NCI-H187 treated with DMSO at 0.1 percent for 48 hours (cell line): ENCODE measurements around the gene MED12L.

Source experiments
- DNase-seq: peaks from one replicate; lab custom pipeline; 2025; lab: John Stamatoyannopoulos, UW

Gene MED12L

GRCh38 chr3:151182349-151183079 is 97.0 kb downstream of the MED12L start:
- no peak for DNase-seq

GRCh38 chr3:151183265-151183671 is 97.8 kb downstream of the MED12L start:
- DNase-seq, result no peak

- DNase-seq, result no peak
Measured at GRCh38 chr3:151191095-151191494, 105.6 kb downstream of the MED12L start.

- no peak for DNase-seq
Measured at GRCh38 chr3:151192545-151192944, 107.1 kb downstream of the MED12L start.

- no peak for DNase-seq
Measured at GRCh38 chr3:151195826-151196225, 110.4 kb downstream of the MED12L start.

GRCh38 chr3:151196434-151196833 is 111.0 kb downstream of the MED12L start:
- DNase-seq, result no peak

- DNase-seq, result no peak
Measured at GRCh38 chr3:151197228-151197627, 111.8 kb downstream of the MED12L start.

GRCh38 chr3:151197981-151198767 is 112.7 kb downstream of the MED12L start:
- DNase-seq, result no peak

GRCh38 chr3:151198849-151199248 is 113.4 kb downstream of the MED12L start:
- DNase-seq, result no peak

GRCh38 chr3:151199554-151200438 is 114.3 kb downstream of the MED12L start:
- no peak for DNase-seq

- DNase-seq, result no peak
Measured at GRCh38 chr3:151200586-151200985, 115.1 kb downstream of the MED12L start.

GRCh38 chr3:151201051-151201730 is 115.7 kb downstream of the MED12L start:
- DNase-seq, result no peak

GRCh38 chr3:151203051-151203420 is 117.6 kb downstream of the MED12L start, which contains the start of gene GPR171:
Gene GPR171, minus strand, starts transcription at chr3:151203216. Its CDS starts 3,830 bp downstream, at chr3:151199386.
- DNase-seq, result no peak

GRCh38 chr3:151204530-151205402 is 119.3 kb downstream of the MED12L start:
- DNase-seq, result no peak

- DNase-seq, result no peak
Measured at GRCh38 chr3:151205482-151205881, 120.0 kb downstream of the MED12L start.

- DNase-seq, result no peak
Measured at GRCh38 chr3:151206201-151206600, 120.7 kb downstream of the MED12L start.

- no peak for DNase-seq
Measured at GRCh38 chr3:151209654-151210053, 124.2 kb downstream of the MED12L start.

GRCh38 chr3:151210676-151211381 is 125.4 kb downstream of the MED12L start:
- DNase-seq, result no peak

- DNase-seq, result no peak
Measured at GRCh38 chr3:151213151-151213550, 127.7 kb downstream of the MED12L start.

- no peak for DNase-seq
Measured at GRCh38 chr3:151213881-151214280, 128.4 kb downstream of the MED12L start.
